Pancreas (tissue), 10 donors: ENCODE data around the gene DGCR8. TPM values are rescaled to one million over a fixed set of nuclear protein-coding genes. Genes with fewer than 3 reads are reported as not detected.

Experiments
- ATAC-seq, 4 donors: fragments of 200-7000 bp; cut with Tn5 transposase; one replicate each; pipeline versions ENCODE4 v1.8.0 to v1.9.1; 2020; ENCODE audit warnings: mild to moderate bottlenecking in 4 of 4, moderate library complexity in 4 of 4
- DNase-seq, 6 donors: peaks; one replicate each; pipeline ENCODE4 v3.0.0-alpha.2; 2020
- FAIRE-seq: peaks from 2 replicates; lab custom pipeline; 2012; peaks lifted over from hg19 to GRCh38; lab: Jason Lieb, UNC
- H3K27ac ChIP-seq, 4 donors: fragments of 200-600 bp; sonication (generic); 1 replicate in 3 of 4; 2 replicates in 1 of 4; pipeline versions ENCODE4 v1.5.0 to v1.8.0; 2020
- H3K27me3 ChIP-seq, 4 donors: fragments of 200-600 bp; one replicate each; pipeline ENCODE4 v1.8.0; 2021
- H3K36me3 ChIP-seq, 3 donors: fragments of 200-600 bp; sonication (generic) in 1 of 3; one replicate each; pipeline versions ENCODE4 v1.5.0 to v1.8.0; 2020 to 2021
- H3K4me1 ChIP-seq, 3 donors: fragments of 200-600 bp; one replicate each; pipeline ENCODE4 v1.8.0; 2021
- H3K4me3 ChIP-seq, 4 donors: fragments of 200-600 bp; sonication (generic) in 2 of 4; one replicate each; pipeline versions ENCODE4 v1.5.0 to v1.8.0; 2020 to 2021
- H3K9me3 ChIP-seq, 4 donors: fragments of 200-600 bp; one replicate each; pipeline ENCODE4 v1.8.0; 2021
- WGBS, 2 donors: extraction: QIAGEN DNeasy Blood & Tissue Kit; methylation state at CpG; one replicate each; pipeline ENCODE4 v1.1.7; 2013; 5-methylcytosine and 5-hydroxymethylcytosine counted together
- intact Hi-C, 3 donors: fragments of 100-400 bp; cut with DNase I; formaldehyde crosslinking; loops; one replicate each; pipeline versions ENCODE4 v1.11.1 to v1.14.2; 2022
- polyA plus RNA-seq, 2 donors: library from polyadenylated mRNA; stranded (reverse); fragments of 200-250 nt; gene quantifications; one replicate each; pipeline ENCODE4 v1.2.3, GENCODE V29; 2013
- total RNA-seq, 6 donors: library from RNA; stranded (reverse); fragmentation: NEBNext Ultra II Directional in 4 of 6; extraction: Animal tissue kit (Norgen Biotek cat#: 25700) in 4 of 6; gene quantifications; one replicate each; pipeline versions ENCODE4 v1.2.1 to v1.2.4, GENCODE V29; 2021 to 2023
- TF ChIP-seq, protein P1 (sequence below), 4 donors: fragments of 200-600 bp; sonication (generic) in 3 of 4; IDR thresholded peaks; one replicate each; pipeline versions ENCODE4 v1.5.0 to v1.8.0; 2021; ENCODE audit warnings: antibody characterized with exemption in 4 of 4
- donor health status: healthy with polysubstance abuse.
- donor health status: DM: no; HTN: no; CAD: no; lungs with moderate emphysema.
- donor health status: DM: no; HTN: no; CAD: no.
- donor health status: control.
- donor health status: control.
- donor health status: Bipolar disorder and iron deficiency.
- donor health status: DM: yes; HTN: yes; CAD: no.
- donor health status: DM: no; HTN: no; CAD: no.
- donor health status: DM: no; HTN: no; CAD: no.
- donor health status: DM: yes; HTN: yes; CAD: no.

Gene DGCR8
- total and polyA plus RNA-seq, 8 donors = 14.9 to 31.9 (median 18.9) TPM

DNA sequence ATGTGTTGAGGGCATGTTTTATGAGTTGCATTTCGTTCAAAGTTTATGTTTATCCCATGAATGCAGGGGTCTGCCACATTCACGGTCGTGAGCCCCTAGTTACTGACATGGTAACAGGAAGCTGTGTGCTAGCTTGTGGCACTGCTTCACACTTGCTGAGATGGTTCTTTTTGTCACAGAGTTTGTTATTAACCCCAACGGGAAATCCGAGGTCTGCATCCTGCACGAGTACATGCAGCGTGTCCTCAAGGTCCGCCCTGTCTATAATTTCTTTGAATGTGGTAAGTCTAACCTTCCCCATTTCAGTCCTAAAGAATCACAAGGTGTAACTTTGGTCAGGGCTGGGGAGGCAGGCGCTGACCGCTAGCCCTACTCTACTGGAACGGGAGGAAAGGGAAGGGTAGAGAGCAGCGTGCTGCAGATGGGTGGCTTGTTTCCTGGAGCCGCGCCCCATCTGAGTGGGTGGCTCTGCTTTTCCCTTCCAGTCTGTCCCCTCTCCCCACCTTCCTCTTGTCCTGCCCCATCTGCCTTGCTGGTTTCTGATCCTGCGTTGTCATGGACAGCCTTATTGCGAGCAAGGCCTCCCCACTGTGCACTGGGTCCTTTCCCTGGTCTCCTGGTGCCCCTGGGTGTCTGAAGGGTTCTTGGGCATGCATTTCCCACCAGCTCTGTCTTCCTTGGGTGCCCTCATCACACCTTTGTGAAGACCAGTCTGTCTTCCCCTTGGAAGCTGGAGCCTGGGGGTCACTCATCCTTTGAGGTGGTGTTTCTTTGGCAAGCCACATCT is 11.8 kb downstream of the DGCR8 start:
- H3K27ac ChIP-seq = no peak overlapping the region
- no peaks in the 10 kb centered on the region for H3K9me3 ChIP-seq
- ATAC-seq (no peak), FAIRE-seq (no peak), DNase-seq (no peak)
- intact Hi-C loops = no loop called here
- TF ChIP-seq, protein P1, sequence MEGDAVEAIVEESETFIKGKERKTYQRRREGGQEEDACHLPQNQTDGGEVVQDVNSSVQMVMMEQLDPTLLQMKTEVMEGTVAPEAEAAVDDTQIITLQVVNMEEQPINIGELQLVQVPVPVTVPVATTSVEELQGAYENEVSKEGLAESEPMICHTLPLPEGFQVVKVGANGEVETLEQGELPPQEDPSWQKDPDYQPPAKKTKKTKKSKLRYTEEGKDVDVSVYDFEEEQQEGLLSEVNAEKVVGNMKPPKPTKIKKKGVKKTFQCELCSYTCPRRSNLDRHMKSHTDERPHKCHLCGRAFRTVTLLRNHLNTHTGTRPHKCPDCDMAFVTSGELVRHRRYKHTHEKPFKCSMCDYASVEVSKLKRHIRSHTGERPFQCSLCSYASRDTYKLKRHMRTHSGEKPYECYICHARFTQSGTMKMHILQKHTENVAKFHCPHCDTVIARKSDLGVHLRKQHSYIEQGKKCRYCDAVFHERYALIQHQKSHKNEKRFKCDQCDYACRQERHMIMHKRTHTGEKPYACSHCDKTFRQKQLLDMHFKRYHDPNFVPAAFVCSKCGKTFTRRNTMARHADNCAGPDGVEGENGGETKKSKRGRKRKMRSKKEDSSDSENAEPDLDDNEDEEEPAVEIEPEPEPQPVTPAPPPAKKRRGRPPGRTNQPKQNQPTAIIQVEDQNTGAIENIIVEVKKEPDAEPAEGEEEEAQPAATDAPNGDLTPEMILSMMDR (IDR thresholded peaks at IDR 0.05) = no peak
- no peak overlapping the region for H3K4me3 ChIP-seq
- H3K36me3 ChIP-seq = peaks cover 13 to 93% (median 62%) of the 10 kb centered on the region in 3 donors
- 91 to 95% methylated on average over 16 of the region's 16 CpGs for WGBS, 2 donors
- H3K27me3 ChIP-seq = no peaks in the 10 kb centered on the region
- H3K4me1 ChIP-seq = no peaks in the 10 kb centered on the region

DNA sequence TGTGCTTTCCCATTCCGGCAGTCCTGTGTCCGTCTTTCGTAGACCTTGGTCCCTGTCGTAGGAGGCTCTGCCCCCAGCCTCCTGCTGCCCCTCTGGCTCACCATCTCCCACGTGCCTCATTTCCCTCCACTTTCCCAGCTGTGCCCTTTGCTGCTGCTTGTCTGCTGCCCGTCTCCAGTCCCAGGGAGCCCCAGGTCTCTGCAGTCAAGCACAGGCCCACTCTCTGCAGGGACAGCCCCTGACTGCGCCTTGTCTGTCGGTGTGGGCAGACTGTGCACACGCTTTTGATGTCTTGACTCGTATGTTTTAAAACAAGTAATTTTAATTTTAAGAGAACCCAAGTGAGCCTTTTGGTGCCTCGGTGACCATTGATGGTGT is 12.4 kb downstream of the DGCR8 start:
- H3K9me3 ChIP-seq = no peaks in the 10 kb centered on the region
- FAIRE-seq = no peak
- intact Hi-C loops = no loop called here
- no peak overlapping the region for H3K4me3 ChIP-seq
- WGBS, 2 donors = 91 to 94% methylated on average over 11 of the region's 11 CpGs
- TF ChIP-seq, protein P1 (IDR thresholded peaks at IDR 0.05) = no peak
- no peaks in the 10 kb centered on the region for H3K4me1 ChIP-seq
- H3K36me3 ChIP-seq = peaks cover 13 to 89% (median 57%) of the 10 kb centered on the region in 3 donors
- ATAC-seq = no peak
- no peak overlapping the region for H3K27ac ChIP-seq
- no peak for DNase-seq
- H3K27me3 ChIP-seq = no peaks in the 10 kb centered on the region

DNA sequence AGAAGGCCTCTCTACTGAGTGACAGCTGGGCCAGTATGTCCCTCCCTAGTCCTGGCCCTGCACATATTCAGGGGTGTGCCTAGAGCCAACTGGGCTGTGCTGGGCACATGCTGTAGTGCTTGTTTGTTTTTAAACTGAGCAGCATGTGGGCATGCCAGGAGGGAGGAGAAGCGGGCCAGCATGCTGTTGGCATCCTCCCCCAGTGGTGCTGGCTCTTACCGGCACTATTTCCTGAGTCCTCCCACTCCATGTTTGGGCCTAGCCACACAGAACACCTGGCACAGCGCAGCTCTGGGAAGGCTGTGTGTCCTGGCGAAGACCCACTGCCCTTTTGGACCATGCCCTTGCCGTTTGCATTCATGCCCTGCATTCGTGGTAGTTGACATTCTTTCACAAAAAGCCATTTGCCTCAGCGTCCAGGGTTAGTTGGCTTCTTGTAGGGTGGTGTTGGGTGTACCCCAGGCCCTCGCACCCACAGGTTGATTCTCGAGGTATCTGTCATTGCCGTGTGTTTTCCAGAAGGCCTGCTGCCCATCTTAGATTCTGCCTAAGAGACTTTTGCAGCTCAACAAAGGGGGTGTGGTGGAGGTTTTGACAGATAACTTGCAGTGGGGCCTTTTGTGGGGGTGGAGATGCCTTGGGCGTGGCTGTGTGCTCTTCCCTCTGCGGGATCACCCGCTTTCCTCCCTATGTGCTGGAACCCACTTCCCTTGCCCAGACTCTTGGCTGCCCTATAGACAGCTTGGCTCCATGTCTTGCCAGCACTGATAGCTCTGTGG is 13.6 kb downstream of the DGCR8 start:
- no peaks in the 10 kb centered on the region for H3K9me3 ChIP-seq
- FAIRE-seq = no peak
- no peaks in the 10 kb centered on the region for H3K4me1 ChIP-seq
- peak in 2 of 6 donors; percentile 70 to 83 for DNase-seq
- ATAC-seq = peak in 3 of 4 donors; percentile 26 to 75 (median 38)
- peaks cover 9 to 78% (median 54%) of the 10 kb centered on the region in 3 donors for H3K36me3 ChIP-seq
- 87 to 90% methylated on average over 13 of the region's 13 CpGs for WGBS, 2 donors
- intact Hi-C loops = no loop called here
- TF ChIP-seq, protein P1 (IDR thresholded peaks at IDR 0.05) = no peak
- H3K27me3 ChIP-seq = no peaks in the 10 kb centered on the region
- H3K27ac ChIP-seq = no peak overlapping the region
- no peak overlapping the region for H3K4me3 ChIP-seq

DNA sequence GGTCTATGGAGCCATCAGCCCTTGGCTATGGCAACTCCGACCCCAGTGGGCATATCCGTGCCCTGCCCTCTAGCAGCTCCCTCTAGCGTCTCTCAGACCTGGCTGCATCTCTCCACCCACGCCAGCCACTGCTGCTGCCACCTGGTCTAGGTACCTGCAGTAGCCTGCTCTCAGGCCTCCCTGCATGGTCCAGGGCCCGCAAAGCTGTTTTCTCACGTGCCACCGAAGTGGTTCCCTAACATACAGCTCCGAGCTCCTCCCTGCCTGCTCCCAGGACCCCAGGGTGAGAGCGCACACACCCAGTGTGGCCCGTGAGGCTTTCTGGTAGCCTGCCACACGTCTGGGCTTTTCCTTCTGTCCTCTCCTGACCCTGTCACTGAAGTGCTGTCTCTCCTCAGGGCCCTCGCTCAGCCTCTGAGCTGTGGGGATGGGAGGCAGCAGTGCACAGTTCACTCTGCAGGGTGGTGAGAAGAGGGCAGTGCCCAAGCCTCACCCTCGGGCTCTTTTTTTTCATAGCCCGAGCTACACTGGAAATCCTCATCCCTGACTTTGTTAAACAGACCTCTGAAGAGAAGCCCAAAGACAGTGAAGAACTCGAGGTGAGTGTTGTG is 14.3 kb downstream of the DGCR8 start:
- Histone ChIP-seq H3K36me3 (peaks cover 9 to 71% (median 50%) of the 10 kb centered on the region in 3 donors), H3K9me3 (no peaks in the 10 kb centered on the region), H3K27ac (no peak overlapping the region), H3K4me1 (no peaks in the 10 kb centered on the region), H3K27me3 (no peaks in the 10 kb centered on the region), H3K4me3 (no peak overlapping the region)
- intact Hi-C loops = no loop called here
- DNase-seq (peak in 1 of 6 donors; percentile 36), FAIRE-seq (no peak), ATAC-seq (no peak)
- 94 to 97% methylated on average over 15 of the region's 15 CpGs for WGBS, 2 donors
- TF ChIP-seq, protein P1 (IDR thresholded peaks at IDR 0.05) = no peak
